Natural killer cell (primary cell): ENCODE measurements around the gene PRDM16. TPM values are rescaled to one million over a fixed set of nuclear protein-coding genes. Genes with fewer than 3 reads are reported as not detected.

ENCODE experiments used
- ATAC-seq, 3 donors: fragments of 150-1000 bp in 2 of 3; fragments of 200-7000 bp in 1 of 3; cut with Tn5 transposase; 1 replicate in 1 of 3; 2 replicates in 2 of 3; pipeline ENCODE4 v1.10.0; 2021; ENCODE audit warnings: mild to moderate bottlenecking in 2 of 3, moderate library complexity in 2 of 3
- DNase-seq, 2 donors: peaks; one replicate each; pipeline versions ENCODE4 v3.0.0 to v3.0.0-alpha.2; 2013 to 2021; ENCODE audit warnings: mixed read lengths in 1 of 2
- H3K27ac ChIP-seq: one replicate; pipeline ENCODE4 v1.5.1; 2013; ENCODE audit warnings: mild to moderate bottlenecking, low read length
- H3K27me3 ChIP-seq: one replicate; pipeline ENCODE4 v1.6.1; 2013; ENCODE audit warnings: low read length; ENCODE audit not compliant: control insufficient read depth, insufficient read depth
- H3K36me3 ChIP-seq: one replicate; pipeline ENCODE4 v1.6.1; 2013; ENCODE audit warnings: low read length; ENCODE audit not compliant: control insufficient read depth, insufficient read depth
- H3K4me1 ChIP-seq: one replicate; pipeline ENCODE4 v1.6.1; 2013; ENCODE audit warnings: low read length; ENCODE audit not compliant: control insufficient read depth, insufficient read depth
- H3K4me3 ChIP-seq: one replicate; pipeline ENCODE4 v1.5.1; 2013; ENCODE audit warnings: low read length
- H3K9me3 ChIP-seq: one replicate; pipeline ENCODE4 v1.6.1; 2013; ENCODE audit warnings: low read length; ENCODE audit not compliant: control insufficient read depth, insufficient read depth
- H3K27ac Mint-ChIP-seq, 2 donors: one replicate each; pipeline ENCODE4 v1.8.0; 2022; ENCODE audit warnings: mild to moderate bottlenecking in 2 of 2, mixed read lengths in 2 of 2, moderate library complexity in 1 of 2
- H3K27me3 Mint-ChIP-seq, 2 donors: one replicate each; pipeline ENCODE4 v1.8.0; 2022; ENCODE audit warnings: low read depth in 2 of 2, mixed read lengths in 2 of 2
- H3K36me3 Mint-ChIP-seq: one replicate; pipeline ENCODE4 v1.8.0; 2022; ENCODE audit warnings: mixed read lengths
- H3K4me1 Mint-ChIP-seq, 2 donors: one replicate each; pipeline ENCODE4 v1.8.0; 2022; ENCODE audit warnings: mixed read lengths in 2 of 2
- H3K4me3 Mint-ChIP-seq: one replicate; pipeline ENCODE4 v1.8.0; 2022; ENCODE audit warnings: mild to moderate bottlenecking, moderate library complexity, mixed read lengths
- H3K9me3 Mint-ChIP-seq, 2 donors: one replicate each; pipeline ENCODE4 v1.8.0; 2022; ENCODE audit warnings: mixed read lengths in 2 of 2
- CTCF ChIP-seq: fragments of 200-600 bp; IDR thresholded peaks from one replicate; pipeline ENCODE4 v1.8.0; 2022; ENCODE audit warnings: antibody characterized with exemption
- WGBS: methylation state at CpG from one replicate; pipeline ENCODE4 v1.1.7; 2013; ENCODE audit warnings: missing lambda C conversion rate; ENCODE audit not compliant: insufficient coverage; 5-methylcytosine and 5-hydroxymethylcytosine counted together
- intact Hi-C: fragments of 100-400 bp; cut with micrococcal nuclease; formaldehyde crosslinking; loops from one replicate; pipeline ENCODE4 v1.14.2; 2022
- total RNA-seq, 4 donors: library from RNA; stranded (reverse); fragments of 120-200 nt in 1 of 4; gene quantifications; one replicate each; pipeline versions ENCODE4 v1.2.3 to v1.2.4, GENCODE V29; 2013 to 2022

PRDM16 gene
- total RNA-seq, 3 donors from 2014 or later (not counting 1 experiment from before 2014, with no cell fraction given): 0.25 to 0.64 TPM; not detected in 1

GRCh38 chr1:3225661-3226060, 156.7 kb downstream of the PRDM16 start:
- ATAC-seq (no peak), DNase-seq (no peak)
- no peak overlapping the region for H3K27ac ChIP-seq
- WGBS: 81% methylated on average over 12 of the region's 12 CpGs
- Mint-ChIP-seq H3K4me3 (no peak overlapping the region), H3K4me1 (no peaks in the 10 kb centered on the region), H3K27me3 (no peaks in the 10 kb centered on the region), H3K27ac (no peak overlapping the region), H3K9me3 (no peaks in the 10 kb centered on the region), H3K36me3 (no peaks in the 10 kb centered on the region)
- H3K36me3 ChIP-seq: no peaks in the 10 kb centered on the region
- no peaks in the 10 kb centered on the region for H3K27me3 ChIP-seq
- TF ChIP-seq CTCF: no peak
- H3K4me1 ChIP-seq: no peaks in the 10 kb centered on the region
- H3K9me3 ChIP-seq: no peaks in the 10 kb centered on the region
- no peak overlapping the region for H3K4me3 ChIP-seq
- intact Hi-C loops: no loop called here

GRCh38 chr1:3226191-3226590, 157.2 kb downstream of the PRDM16 start:
- no peaks in the 10 kb centered on the region for H3K4me1 Mint-ChIP-seq
- 45% methylated on average over 14 of the region's 15 CpGs for WGBS
- no peak for TF ChIP-seq CTCF

GRCh38 chr1:3226701-3227350, 157.8 kb downstream of the PRDM16 start:
- 84% methylated on average over 27 of the region's 27 CpGs for WGBS
- no peak overlapping the region for H3K27ac Mint-ChIP-seq
- H3K9me3 Mint-ChIP-seq: no peaks in the 10 kb centered on the region
- intact Hi-C loops: no loop called here
- no peaks in the 10 kb centered on the region for H3K27me3 Mint-ChIP-seq
- H3K4me1 Mint-ChIP-seq: no peaks in the 10 kb centered on the region
- Histone ChIP-seq H3K27me3 (no peaks in the 10 kb centered on the region), H3K9me3 (no peaks in the 10 kb centered on the region), H3K36me3 (no peaks in the 10 kb centered on the region), H3K4me3 (no peak overlapping the region), H3K27ac (no peak overlapping the region), H3K4me1 (no peaks in the 10 kb centered on the region)
- no peak overlapping the region for H3K4me3 Mint-ChIP-seq
- DNase-seq: no peak
- ATAC-seq: no peak
- no peak for TF ChIP-seq CTCF
- no peaks in the 10 kb centered on the region for H3K36me3 Mint-ChIP-seq

More at GRCh38 chr1:3226191-3226590, 157.2 kb downstream of the PRDM16 start:
- Histone ChIP-seq H3K27ac (no peak overlapping the region), H3K4me3 (no peak overlapping the region), H3K27me3 (no peaks in the 10 kb centered on the region), H3K4me1 (no peaks in the 10 kb centered on the region), H3K9me3 (no peaks in the 10 kb centered on the region), H3K36me3 (no peaks in the 10 kb centered on the region)
- no peaks in the 10 kb centered on the region for H3K9me3 Mint-ChIP-seq
- no peaks in the 10 kb centered on the region for H3K36me3 Mint-ChIP-seq
- no peaks in the 10 kb centered on the region for H3K27me3 Mint-ChIP-seq
- ATAC-seq (no peak), DNase-seq (no peak)
- no peak overlapping the region for H3K27ac Mint-ChIP-seq
- no peak overlapping the region for H3K4me3 Mint-ChIP-seq
- intact Hi-C loops: no loop called here

- no peak overlapping the region for H3K4me3 Mint-ChIP-seq
- ATAC-seq: no peak
- 87% methylated on average over 17 of the region's 17 CpGs for WGBS
- H3K9me3 Mint-ChIP-seq: no peaks in the 10 kb centered on the region
- intact Hi-C loops: no loop called here
- no peaks in the 10 kb centered on the region for H3K4me1 Mint-ChIP-seq
- H3K9me3 ChIP-seq: no peaks in the 10 kb centered on the region
- H3K36me3 Mint-ChIP-seq: no peaks in the 10 kb centered on the region
- H3K27me3 Mint-ChIP-seq: no peaks in the 10 kb centered on the region
- H3K27ac ChIP-seq: no peak overlapping the region
- H3K27ac Mint-ChIP-seq: no peak overlapping the region
- no peaks in the 10 kb centered on the region for H3K36me3 ChIP-seq
- no peak overlapping the region for H3K4me3 ChIP-seq
- no peaks in the 10 kb centered on the region for H3K4me1 ChIP-seq
- no peak for TF ChIP-seq CTCF
- no peaks in the 10 kb centered on the region for H3K27me3 ChIP-seq
- DNase-seq: no peak
These were observed 158.3 kb downstream of the PRDM16 start for GRCh38 chr1:3227351-3227704.
